RKO (cell line): ENCODE measurements around the gene IL17RB.

Source experiments
- DNase-seq: peaks from one replicate; pipeline ENCODE4 v3.0.0-alpha.2; 2016; ENCODE audit warnings: low spot score

IL17RB gene

GRCh38 chr3:53833053-53833645, 13.2 kb upstream of the IL17RB start:
- DNase-seq = no peak

GRCh38 chr3:53833700-53834099, 12.7 kb upstream of the IL17RB start:
- no peak for DNase-seq

GRCh38 chr3:53834429-53835095, 11.8 kb upstream of the IL17RB start:
- DNase-seq = no peak

GRCh38 chr3:53835257-53835656, 11.1 kb upstream of the IL17RB start:
- no peak for DNase-seq

GRCh38 chr3:53836084-53836872, 10.1 kb upstream of the IL17RB start:
- no peak for DNase-seq

GRCh38 chr3:53837331-53837730, 9.0 kb upstream of the IL17RB start:
- no peak for DNase-seq

GRCh38 chr3:53841296-53841695, 5.1 kb upstream of the IL17RB start:
- DNase-seq = no peak

- DNase-seq = no peak
Observed at GRCh38 chr3:53842436-53843194, 3.8 kb upstream of the IL17RB start.

- DNase-seq = no peak
Observed at GRCh38 chr3:53843195-53844177, 2.9 kb upstream of the IL17RB start.

- DNase-seq = no peak
Observed at GRCh38 chr3:53844262-53845102, 1.9 kb upstream of the IL17RB start.

- DNase-seq = peak; percentile 78
Observed at GRCh38 chr3:53845103-53845880, 1.1 kb upstream of the IL17RB start.

- no peak for DNase-seq
Observed at GRCh38 chr3:53845881-53846133, 561 bp upstream of the IL17RB start.

- DNase-seq = no peak
Observed at GRCh38 chr3:53846851-53847155, 435 bp downstream of the IL17RB start.

GRCh38 chr3:53849916-53850315, 3.5 kb downstream of the IL17RB start:
- DNase-seq = no peak

GRCh38 chr3:53850895-53851294, 4.5 kb downstream of the IL17RB start:
- DNase-seq = no peak

GRCh38 chr3:53856964-53857363, 10.6 kb downstream of the IL17RB start:
- DNase-seq = no peak

GRCh38 chr3:53858096-53858741, 11.9 kb downstream of the IL17RB start:
- DNase-seq = no peak

- no peak for DNase-seq
Observed at GRCh38 chr3:53859178-53859577, 12.8 kb downstream of the IL17RB start.

- DNase-seq = no peak
Observed at GRCh38 chr3:53860196-53860595, 13.8 kb downstream of the IL17RB start.

GRCh38 chr3:53862241-53862640, 15.9 kb downstream of the IL17RB start:
- DNase-seq = no peak
